HEK293 (cell line): ENCODE data around the gene NOTCH3.

ENCODE experiments used
- ATF2 ChIP-seq: fragments of 450-650 bp; formaldehyde crosslinking; IDR thresholded peaks from 2 replicates; pipeline ENCODE4 v1.5.1; 2016; ENCODE audit warnings: missing biosample characterization, missing genetic modification characterization, low read depth
- BCL6B ChIP-seq: fragments of 450-650 bp; formaldehyde crosslinking; IDR thresholded peaks from 2 replicates; pipeline ENCODE4 v1.5.1; 2017; ENCODE audit warnings: missing biosample characterization, missing genetic modification characterization
- CTCF ChIP-seq: fragments of 450-650 bp; formaldehyde crosslinking; IDR thresholded peaks from 2 replicates; pipeline ENCODE4 v1.5.1; 2016; ENCODE audit warnings: missing biosample characterization, missing genetic modification characterization
- KLF9 ChIP-seq: fragments of 450-650 bp; formaldehyde crosslinking; IDR thresholded peaks from 2 replicates; pipeline ENCODE4 v1.5.1; 2016; ENCODE audit warnings: missing biosample characterization, missing genetic modification characterization, low read depth
- REST ChIP-seq: fragments of 450-650 bp; formaldehyde crosslinking; IDR thresholded peaks from 2 replicates; pipeline ENCODE4 v1.5.1; 2016; ENCODE audit warnings: missing biosample characterization, missing genetic modification characterization
- ZBTB10 ChIP-seq: fragments of 450-650 bp; formaldehyde crosslinking; IDR thresholded peaks from 2 replicates; pipeline ENCODE4 v1.5.1; 2016; ENCODE audit warnings: missing biosample characterization, missing genetic modification characterization
- ZBTB8A ChIP-seq: fragments of 450-650 bp; formaldehyde crosslinking; IDR thresholded peaks from 2 replicates; pipeline ENCODE4 v1.5.1; 2016; ENCODE audit warnings: missing biosample characterization, missing genetic modification characterization
- ZNF292 ChIP-seq: fragments of 450-650 bp; formaldehyde crosslinking; IDR thresholded peaks from 2 replicates; pipeline ENCODE4 v1.5.1; 2016; ENCODE audit warnings: low read depth, missing biosample characterization, missing genetic modification characterization, borderline replicate concordance
- ZNF391 ChIP-seq: fragments of 450-650 bp; formaldehyde crosslinking; IDR thresholded peaks from 2 replicates; pipeline ENCODE4 v1.5.1; 2016; ENCODE audit warnings: low read depth, missing biosample characterization, missing genetic modification characterization, borderline replicate concordance
- ZNF426 ChIP-seq: fragments of 450-650 bp; formaldehyde crosslinking; IDR thresholded peaks from 2 replicates; pipeline ENCODE4 v1.5.1; 2017; ENCODE audit warnings: missing biosample characterization, missing genetic modification characterization, mild to moderate bottlenecking, inconsistent platforms, moderate library complexity
- ZNF768 ChIP-seq: fragments of 450-650 bp; formaldehyde crosslinking; IDR thresholded peaks from 2 replicates; pipeline ENCODE4 v1.5.1; 2018; ENCODE audit warnings: missing biosample characterization, mild to moderate bottlenecking, missing genetic modification characterization
- ZNF776 ChIP-seq: fragments of 450-650 bp; formaldehyde crosslinking; IDR thresholded peaks from 2 replicates; pipeline ENCODE4 v1.5.0; 2017; ENCODE audit warnings: missing biosample characterization, missing genetic modification characterization, borderline replicate concordance

- TF ChIP-seq CTCF (tag by site-specific recombination), result no peak
- TF ChIP-seq ZBTB10, result no peak
- TF ChIP-seq ATF2 (tag by site-specific recombination), result no peak
- no peak for TF ChIP-seq ZNF292
- no peak for TF ChIP-seq BCL6B (tag by site-specific recombination)
- no peak for TF ChIP-seq ZNF768 (tag by site-specific recombination)
- no peak for TF ChIP-seq ZNF426 (tag by site-specific recombination)
- no peak for TF ChIP-seq KLF9 (tag by site-specific recombination)
- TF ChIP-seq ZNF776 (tag by site-specific recombination), result no peak
- no peak for TF ChIP-seq ZNF391 (tag by site-specific recombination)
- no peak for TF ChIP-seq REST (tag by site-specific recombination)
- TF ChIP-seq ZBTB8A (tag by site-specific recombination), result no peak
Observed at GRCh38 chr19:15122331-15123030, 78.3 kb downstream of the NOTCH3 start.
